Natural killer cell treated with Interleukin-12 subunit alpha and Interleukin-12 subunit beta and Interleukin-15 and Interleukin-18, amount 100 ng/mL, for 72 hours (primary cell): ENCODE data around the gene LBP. TPM values are rescaled to one million over a fixed set of nuclear protein-coding genes. Genes with fewer than 3 reads are reported as not detected.

Experiments used
- ATAC-seq, 2 donors: fragments of 150-1000 bp; cut with Tn5 transposase in 1 of 2; sonication (Bioruptor Pico), chemical (Tn5 transposase) in 1 of 2; 2 replicates each; pipeline ENCODE4 v1.10.0; 2021
- DNase-seq: peaks from one replicate; pipeline ENCODE4 v3.0.0; 2022; ENCODE audit warnings: low spot score
- H3K27ac Mint-ChIP-seq, 2 donors: 1 replicate in 1 of 2; 2 replicates in 1 of 2; pipeline ENCODE4 v1.8.0; 2022; ENCODE audit warnings: mixed read lengths in 2 of 2, mild to moderate bottlenecking in 1 of 2, moderate library complexity in 1 of 2
- H3K27me3 Mint-ChIP-seq, 2 donors: 1 replicate in 1 of 2; 2 replicates in 1 of 2; pipeline ENCODE4 v1.8.0; 2022; ENCODE audit warnings: mixed read lengths in 2 of 2
- H3K36me3 Mint-ChIP-seq: one replicate; pipeline ENCODE4 v1.8.0; 2022; ENCODE audit warnings: mixed read lengths
- H3K4me1 Mint-ChIP-seq, 2 donors: 1 replicate in 1 of 2; 2 replicates in 1 of 2; pipeline ENCODE4 v1.8.0; 2022; ENCODE audit warnings: low read depth in 2 of 2, mixed read lengths in 2 of 2, mild to moderate bottlenecking in 1 of 2
- H3K4me3 Mint-ChIP-seq: one replicate; pipeline ENCODE4 v1.8.0; 2022; ENCODE audit warnings: mixed read lengths
- H3K9me3 Mint-ChIP-seq: 2 replicates; pipeline ENCODE4 v1.8.0; 2022; ENCODE audit warnings: mixed read lengths
- total RNA-seq, 2 donors: library from RNA; stranded (reverse); gene quantifications; one replicate each; pipeline ENCODE4 v1.2.3, GENCODE V29; 2022

The LBP gene, protein sequence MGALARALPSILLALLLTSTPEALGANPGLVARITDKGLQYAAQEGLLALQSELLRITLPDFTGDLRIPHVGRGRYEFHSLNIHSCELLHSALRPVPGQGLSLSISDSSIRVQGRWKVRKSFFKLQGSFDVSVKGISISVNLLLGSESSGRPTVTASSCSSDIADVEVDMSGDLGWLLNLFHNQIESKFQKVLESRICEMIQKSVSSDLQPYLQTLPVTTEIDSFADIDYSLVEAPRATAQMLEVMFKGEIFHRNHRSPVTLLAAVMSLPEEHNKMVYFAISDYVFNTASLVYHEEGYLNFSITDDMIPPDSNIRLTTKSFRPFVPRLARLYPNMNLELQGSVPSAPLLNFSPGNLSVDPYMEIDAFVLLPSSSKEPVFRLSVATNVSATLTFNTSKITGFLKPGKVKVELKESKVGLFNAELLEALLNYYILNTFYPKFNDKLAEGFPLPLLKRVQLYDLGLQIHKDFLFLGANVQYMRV
- not detected for total RNA-seq

DNA sequence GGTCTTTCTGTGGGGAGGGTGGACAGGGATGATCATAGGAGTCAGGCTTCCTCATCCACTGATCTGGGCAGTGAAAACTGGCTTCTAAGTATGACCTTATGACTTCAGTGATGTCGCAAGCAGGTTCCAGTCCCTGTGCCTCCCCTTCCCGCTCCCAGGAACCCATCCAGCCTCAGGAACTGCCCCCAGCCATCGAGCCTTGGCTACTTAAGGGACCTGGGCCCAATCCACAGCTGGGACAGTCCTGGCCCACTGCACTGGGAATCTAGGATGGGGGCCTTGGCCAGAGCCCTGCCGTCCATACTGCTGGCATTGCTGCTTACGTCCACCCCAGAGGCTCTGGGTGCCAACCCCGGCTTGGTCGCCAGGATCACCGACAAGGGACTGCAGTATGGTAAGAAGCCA lies at the start of gene LBP:
Gene LBP, plus strand, starts transcription at position 236 of the 405 bp plus-strand sequence. Its CDS starts 35 bp downstream, at position 271.
- DNase-seq (peak; percentile 25), ATAC-seq (no peak)
- no peak within 1 kb of the TSS for H3K27ac Mint-ChIP-seq
- H3K4me1 Mint-ChIP-seq = no peaks in the 10 kb centered on the region
- H3K27me3 Mint-ChIP-seq = peaks cover 0 to 6% of the 10 kb centered on the region in 2 donors
- no peaks in the 10 kb centered on the region for H3K36me3 Mint-ChIP-seq
- no peaks in the 10 kb centered on the region for H3K9me3 Mint-ChIP-seq
- no peak within 1 kb of the TSS for H3K4me3 Mint-ChIP-seq

DNA sequence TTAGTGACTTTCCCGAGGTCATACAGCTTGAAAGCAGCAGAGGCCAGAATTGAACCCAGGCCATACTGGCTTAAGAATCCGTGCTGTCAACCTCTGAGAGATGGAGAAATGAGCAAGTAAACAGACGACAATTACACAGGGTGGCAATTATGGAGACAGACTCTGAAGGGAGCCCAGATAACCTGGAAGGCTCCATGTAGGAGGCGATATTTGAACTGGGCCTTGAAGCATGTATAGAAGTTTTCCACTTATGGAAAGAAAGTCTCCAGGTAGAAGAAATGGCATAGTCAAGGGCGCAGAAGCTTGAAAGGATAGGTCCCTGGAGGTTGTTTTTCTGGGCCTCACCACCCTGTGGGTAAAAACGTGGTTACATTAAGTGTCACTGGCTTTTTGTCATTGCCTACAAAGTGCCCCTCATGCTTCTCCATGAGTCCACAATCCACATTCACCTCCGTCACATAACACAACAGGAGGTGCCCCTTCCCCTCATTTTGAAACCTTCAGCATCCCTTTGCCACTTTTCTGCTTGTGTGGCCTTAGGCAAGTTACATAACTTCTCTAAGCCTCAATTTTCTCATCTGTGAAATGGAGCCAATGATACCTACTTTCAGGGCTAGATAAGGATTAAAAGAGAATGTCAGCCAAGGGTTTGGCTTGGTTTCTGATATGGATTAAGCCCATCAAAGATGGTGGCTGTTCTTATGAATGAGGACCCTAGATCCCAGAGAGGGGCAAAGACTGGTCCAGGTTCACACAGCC lies 48.2 kb upstream of the LBP start:
- Mint-ChIP-seq H3K27me3 (peaks cover 21 to 34% of the 10 kb centered on the region in 2 donors), H3K4me3 (no peak overlapping the region), H3K36me3 (no peaks in the 10 kb centered on the region), H3K27ac (no peak overlapping the region), H3K9me3 (no peaks in the 10 kb centered on the region), H3K4me1 (peaks cover 2% of the 10 kb centered on the region in 2 donors)
- DNase-seq (no peak), ATAC-seq (no peak)

DNA sequence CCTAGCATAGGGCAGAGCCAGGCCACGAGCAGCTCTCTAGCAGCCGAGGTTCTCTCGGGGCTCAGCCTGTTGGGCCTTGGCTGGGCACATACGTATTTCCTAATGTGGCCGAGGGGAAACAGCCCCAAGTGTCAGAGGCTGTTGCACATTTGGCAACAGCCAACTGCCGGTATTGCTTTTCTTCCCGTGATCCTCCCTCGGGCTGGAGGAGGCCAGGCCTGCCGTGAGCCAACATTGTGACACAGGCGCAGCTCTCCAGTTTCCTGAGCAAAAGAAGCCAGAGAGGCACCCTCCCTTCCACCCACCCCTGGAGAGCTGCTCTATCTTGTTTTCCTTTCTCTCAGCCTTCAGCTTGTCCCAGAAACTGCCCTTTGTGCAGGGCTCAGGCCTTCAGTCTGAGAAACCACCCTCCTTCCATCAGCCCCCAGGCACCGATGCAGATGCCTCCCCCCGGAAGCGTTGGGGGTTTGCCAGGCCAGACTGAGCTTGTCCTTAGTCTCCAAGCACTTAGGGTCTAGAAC lies 47.5 kb upstream of the LBP start:
- H3K4me1 Mint-ChIP-seq = peaks cover 8 to 9% of the 10 kb centered on the region in 2 donors
- no peak overlapping the region for H3K4me3 Mint-ChIP-seq
- H3K9me3 Mint-ChIP-seq = no peaks in the 10 kb centered on the region
- peaks cover 26 to 35% of the 10 kb centered on the region in 2 donors for H3K27me3 Mint-ChIP-seq
- no peaks in the 10 kb centered on the region for H3K36me3 Mint-ChIP-seq
- no peak for ATAC-seq
- no peak for DNase-seq
- no peak overlapping the region for H3K27ac Mint-ChIP-seq

DNA sequence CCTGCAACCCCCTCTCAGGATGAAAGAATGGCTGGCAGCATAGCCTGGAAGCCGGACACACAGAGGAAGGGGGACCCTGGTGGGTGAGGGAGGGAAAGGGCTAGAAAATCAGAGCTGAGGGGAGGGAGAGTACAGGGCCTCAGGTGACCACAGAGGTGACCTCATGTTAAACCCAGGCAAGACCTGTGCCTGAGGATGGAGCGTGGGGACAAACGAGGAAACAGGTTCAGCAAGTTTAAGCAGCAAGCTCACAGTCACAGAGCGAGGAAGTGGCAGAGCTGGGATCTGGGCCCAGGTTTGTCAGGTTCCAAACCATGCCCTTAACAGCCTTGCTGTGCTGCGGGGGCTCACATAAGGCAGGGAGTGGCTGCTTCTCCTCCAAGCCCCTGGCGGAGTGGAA lies 46.3 kb upstream of the LBP start:
- ATAC-seq (no peak), DNase-seq (no peak)
- Mint-ChIP-seq H3K9me3 (no peaks in the 10 kb centered on the region), H3K27ac (no peak overlapping the region), H3K4me1 (peaks cover 17 to 19% of the 10 kb centered on the region in 2 donors), H3K36me3 (no peaks in the 10 kb centered on the region), H3K4me3 (no peak overlapping the region), H3K27me3 (peaks cover 35 to 36% of the 10 kb centered on the region in 2 donors)

DNA sequence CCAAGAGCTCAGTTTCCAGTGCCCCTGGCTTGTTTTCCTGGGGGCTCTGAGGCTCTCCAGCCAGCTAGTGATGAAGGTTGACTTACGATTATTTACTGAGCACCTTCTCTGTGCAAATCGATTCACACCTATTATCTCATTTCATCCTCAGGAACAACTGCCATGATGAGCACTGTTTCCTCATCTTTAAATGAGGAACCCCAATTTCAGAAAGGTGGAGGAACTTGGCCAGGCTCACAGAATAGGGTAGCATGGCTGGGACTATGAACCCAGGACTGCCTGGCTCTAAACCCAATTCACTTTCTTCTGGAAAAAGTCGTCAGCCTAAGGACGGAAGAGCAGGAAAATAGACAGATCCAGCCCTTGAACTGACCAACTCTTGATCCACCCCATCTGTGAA lies 45.8 kb upstream of the LBP start:
- Mint-ChIP-seq H3K27me3 (peaks cover 36 to 38% of the 10 kb centered on the region in 2 donors), H3K27ac (no peak overlapping the region), H3K4me3 (no peak overlapping the region), H3K36me3 (no peaks in the 10 kb centered on the region), H3K4me1 (peaks cover 17 to 20% of the 10 kb centered on the region in 2 donors), H3K9me3 (no peaks in the 10 kb centered on the region)
- no peak for ATAC-seq
- DNase-seq = no peak

DNA sequence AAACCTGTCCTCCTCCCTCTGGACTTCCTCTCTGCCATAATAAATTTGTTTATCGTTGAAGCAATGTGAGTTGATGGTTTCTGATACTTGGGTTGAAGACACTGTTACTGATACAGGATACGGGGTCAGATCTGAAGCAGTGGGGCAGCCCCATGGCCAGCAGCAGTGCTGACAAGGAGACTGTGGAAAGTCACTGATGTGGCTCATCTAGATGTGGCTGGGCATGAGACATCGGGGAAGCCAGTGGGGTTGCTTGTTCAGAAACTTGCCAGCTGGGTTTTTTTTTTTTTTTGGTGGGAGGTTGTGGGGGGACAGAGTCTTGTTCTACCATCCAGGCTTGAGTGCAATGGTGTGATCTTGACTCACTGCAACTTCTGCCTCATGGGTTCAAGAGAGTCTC lies 45.0 kb upstream of the LBP start:
- ATAC-seq (no peak), DNase-seq (no peak)
- Mint-ChIP-seq H3K36me3 (no peaks in the 10 kb centered on the region), H3K27ac (no peak overlapping the region), H3K4me3 (no peak overlapping the region), H3K9me3 (no peaks in the 10 kb centered on the region), H3K4me1 (peaks cover 18 to 20% of the 10 kb centered on the region in 2 donors), H3K27me3 (peaks cover 40 to 44% of the 10 kb centered on the region in 2 donors)

DNA sequence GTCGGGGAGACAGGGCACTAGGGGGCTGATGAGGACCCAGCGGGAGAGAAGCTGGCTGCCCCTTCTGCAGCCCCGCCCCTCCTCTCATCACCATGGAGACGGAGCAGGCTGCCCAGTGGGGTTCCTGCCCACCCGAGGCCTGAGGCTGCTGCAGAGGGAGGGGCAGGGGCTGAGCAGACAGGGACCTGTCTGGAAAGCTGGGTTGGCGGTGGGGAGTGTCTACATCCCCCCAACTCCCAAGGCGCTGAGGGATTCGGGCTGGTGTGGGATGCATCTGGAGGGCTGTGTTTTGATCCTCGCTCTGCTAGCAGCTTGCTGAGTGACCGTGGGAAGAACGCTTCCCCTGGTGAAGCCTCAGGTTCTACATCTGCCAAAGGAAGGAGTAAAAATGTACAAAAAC lies 43.5 kb upstream of the LBP start:
- Mint-ChIP-seq H3K27me3 (peaks cover 44 to 49% of the 10 kb centered on the region in 2 donors), H3K4me1 (peaks cover 20 to 21% of the 10 kb centered on the region in 2 donors), H3K4me3 (no peak overlapping the region), H3K27ac (no peak overlapping the region), H3K36me3 (no peaks in the 10 kb centered on the region), H3K9me3 (no peaks in the 10 kb centered on the region)
- DNase-seq (no peak), ATAC-seq (no peak)

DNA sequence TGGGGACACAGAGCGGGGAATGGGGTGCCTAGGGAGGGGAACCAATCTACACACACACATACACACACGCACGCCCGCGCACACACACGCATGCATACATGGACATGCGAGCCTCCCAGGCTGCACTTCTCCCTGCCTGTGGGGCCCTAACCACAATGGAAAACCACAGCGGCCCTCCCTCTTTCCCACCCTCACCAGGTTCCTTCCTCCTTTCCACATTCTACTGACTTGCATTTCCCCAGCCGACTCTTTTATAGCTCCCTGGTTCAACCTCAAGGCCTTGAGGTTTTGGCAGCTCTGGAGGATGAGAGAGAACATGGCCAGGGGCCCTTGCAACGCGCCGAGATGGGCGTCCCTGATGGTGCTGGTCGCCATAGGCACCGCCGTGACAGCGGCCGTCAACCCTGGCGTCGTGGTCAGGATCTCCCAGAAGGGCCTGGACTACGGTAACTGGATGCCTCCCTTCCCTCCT lies 42.3 kb upstream of the LBP start, which contains the start of gene BPI:
Gene BPI, plus strand, starts transcription at position 249 of the 472 bp plus-strand sequence. Its CDS starts 68 bp downstream, at position 317.
- no peaks in the 10 kb centered on the region for H3K36me3 Mint-ChIP-seq
- H3K4me1 Mint-ChIP-seq = peaks cover 20 to 21% of the 10 kb centered on the region in 2 donors
- H3K4me3 Mint-ChIP-seq = no peak within 1 kb of the TSS
- no peaks in the 10 kb centered on the region for H3K9me3 Mint-ChIP-seq
- ATAC-seq (peak; percentile 31 to 51), DNase-seq (no peak)
- H3K27me3 Mint-ChIP-seq = peaks cover 44 to 49% of the 10 kb centered on the region in 2 donors
- no peak within 1 kb of the TSS for H3K27ac Mint-ChIP-seq

DNA sequence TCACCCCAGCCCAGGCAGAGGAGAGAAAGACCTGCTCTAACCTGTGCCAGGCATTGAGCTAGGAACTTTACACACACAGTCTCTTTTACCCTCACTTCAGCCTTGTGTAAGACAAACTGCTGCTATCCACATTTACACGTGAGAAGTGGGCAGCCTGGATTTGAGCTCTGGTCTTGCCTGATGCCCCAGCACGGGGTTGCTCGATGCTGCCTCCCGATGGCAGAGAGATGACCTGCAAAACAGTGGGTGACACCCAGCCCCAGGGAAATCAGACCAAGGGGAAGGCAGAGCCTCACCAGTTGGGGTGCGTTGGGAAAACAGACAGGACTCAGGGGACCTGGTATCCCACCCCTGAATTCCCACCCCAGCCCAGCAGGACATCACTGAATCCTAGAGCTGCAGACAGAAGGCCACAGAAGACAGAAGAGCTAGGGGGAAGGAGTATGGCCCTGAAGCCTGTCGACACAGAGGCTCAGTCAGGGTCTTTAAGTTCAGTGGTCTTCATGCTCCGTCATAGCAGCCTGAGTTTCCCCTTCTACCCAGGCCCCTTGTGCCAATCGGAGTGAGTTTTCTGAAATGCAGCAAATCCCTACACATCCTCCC lies 41.3 kb upstream of the LBP start:
- DNase-seq = no peak
- peaks cover 20 to 21% of the 10 kb centered on the region in 2 donors for H3K4me1 Mint-ChIP-seq
- H3K27ac Mint-ChIP-seq = no peak overlapping the region
- peaks cover 42 to 49% of the 10 kb centered on the region in 2 donors for H3K27me3 Mint-ChIP-seq
- ATAC-seq = peak in 1 of 2 donors; percentile 25
- no peak overlapping the region for H3K4me3 Mint-ChIP-seq
- no peaks in the 10 kb centered on the region for H3K9me3 Mint-ChIP-seq
- H3K36me3 Mint-ChIP-seq = no peaks in the 10 kb centered on the region

DNA sequence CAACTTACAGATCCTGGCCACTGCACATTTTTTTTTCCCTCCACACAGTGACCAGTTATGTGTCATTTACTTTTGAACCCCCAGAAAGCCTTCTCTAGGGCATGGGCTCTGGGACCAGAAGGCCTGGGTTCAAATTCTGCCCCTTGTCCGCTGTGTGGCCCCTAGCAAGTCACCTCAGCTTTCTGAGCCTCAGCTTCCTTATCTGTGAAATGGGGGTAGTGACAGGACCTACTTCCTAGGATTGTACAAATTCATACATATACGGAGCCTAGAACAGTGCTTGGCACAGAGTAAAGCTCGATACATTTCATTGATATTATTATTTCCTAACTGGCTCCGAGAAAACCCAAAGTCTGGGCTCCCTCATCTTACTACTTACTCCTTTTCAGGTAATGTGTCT lies 40.7 kb upstream of the LBP start:
- Mint-ChIP-seq H3K4me1 (peaks cover 20 to 21% of the 10 kb centered on the region in 2 donors), H3K27me3 (peaks cover 39 to 49% of the 10 kb centered on the region in 2 donors), H3K4me3 (no peak overlapping the region), H3K9me3 (no peaks in the 10 kb centered on the region), H3K27ac (no peak overlapping the region), H3K36me3 (no peaks in the 10 kb centered on the region)
- ATAC-seq (no peak), DNase-seq (no peak)

DNA sequence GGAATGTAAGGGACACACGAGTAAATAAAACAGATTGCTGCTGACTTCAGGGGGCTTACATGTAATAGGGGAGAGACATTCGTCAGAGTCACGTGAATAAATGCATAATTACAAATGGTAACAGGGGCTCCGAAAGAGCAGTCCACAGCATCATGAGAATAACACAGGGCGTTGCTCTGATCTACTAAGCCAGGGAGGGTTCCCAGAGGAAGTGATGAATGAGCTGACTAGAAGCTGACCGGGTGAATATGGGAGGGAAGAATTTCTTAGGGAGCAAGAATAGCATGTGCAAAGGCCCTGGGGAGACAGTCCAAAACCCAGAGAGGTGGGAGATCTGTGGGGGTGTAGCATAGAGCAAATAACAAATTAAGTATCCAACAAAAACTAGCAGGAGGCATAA lies 39.9 kb upstream of the LBP start:
- DNase-seq = no peak
- ATAC-seq = no peak
- no peak overlapping the region for H3K4me3 Mint-ChIP-seq
- H3K9me3 Mint-ChIP-seq = no peaks in the 10 kb centered on the region
- no peak overlapping the region for H3K27ac Mint-ChIP-seq
- no peaks in the 10 kb centered on the region for H3K36me3 Mint-ChIP-seq
- peaks cover 20 to 21% of the 10 kb centered on the region in 2 donors for H3K4me1 Mint-ChIP-seq
- peaks cover 42 to 49% of the 10 kb centered on the region in 2 donors for H3K27me3 Mint-ChIP-seq

DNA sequence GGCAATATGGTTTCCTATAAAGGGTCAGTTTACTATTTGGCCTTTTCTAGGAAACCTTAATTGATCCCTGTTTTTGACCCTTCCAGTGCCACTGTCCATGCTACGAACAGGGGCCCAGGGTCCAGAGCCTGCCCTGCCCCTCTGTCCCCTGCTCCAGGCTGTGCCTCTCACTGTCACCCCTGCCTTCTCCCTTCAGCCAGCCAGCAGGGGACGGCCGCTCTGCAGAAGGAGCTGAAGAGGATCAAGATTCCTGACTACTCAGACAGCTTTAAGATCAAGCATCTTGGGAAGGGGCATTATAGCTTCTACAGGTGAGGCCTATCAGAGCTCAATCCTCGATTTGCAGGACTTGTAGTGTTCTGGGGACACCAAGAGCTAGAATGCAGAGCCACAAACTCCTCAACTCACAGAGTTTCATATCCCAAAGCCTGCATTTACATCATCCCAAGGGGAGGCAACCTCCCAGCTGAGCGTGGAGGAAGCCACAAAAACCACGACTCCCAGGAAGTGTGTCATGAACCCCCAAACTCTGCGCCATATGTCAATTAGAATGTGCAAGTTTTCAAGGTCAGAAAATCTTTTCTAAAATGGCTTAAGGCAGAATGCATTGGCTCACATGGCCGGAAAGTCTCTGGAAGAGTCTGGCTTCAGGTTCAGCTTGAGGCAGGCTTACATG lies 38.8 kb upstream of the LBP start:
- ATAC-seq (no peak), DNase-seq (no peak)
- H3K4me3 Mint-ChIP-seq = no peak overlapping the region
- H3K27ac Mint-ChIP-seq = no peak overlapping the region
- no peaks in the 10 kb centered on the region for H3K9me3 Mint-ChIP-seq
- no peaks in the 10 kb centered on the region for H3K36me3 Mint-ChIP-seq
- H3K27me3 Mint-ChIP-seq = peaks cover 38 to 43% of the 10 kb centered on the region in 2 donors
- H3K4me1 Mint-ChIP-seq = peaks cover 20 to 21% of the 10 kb centered on the region in 2 donors

DNA sequence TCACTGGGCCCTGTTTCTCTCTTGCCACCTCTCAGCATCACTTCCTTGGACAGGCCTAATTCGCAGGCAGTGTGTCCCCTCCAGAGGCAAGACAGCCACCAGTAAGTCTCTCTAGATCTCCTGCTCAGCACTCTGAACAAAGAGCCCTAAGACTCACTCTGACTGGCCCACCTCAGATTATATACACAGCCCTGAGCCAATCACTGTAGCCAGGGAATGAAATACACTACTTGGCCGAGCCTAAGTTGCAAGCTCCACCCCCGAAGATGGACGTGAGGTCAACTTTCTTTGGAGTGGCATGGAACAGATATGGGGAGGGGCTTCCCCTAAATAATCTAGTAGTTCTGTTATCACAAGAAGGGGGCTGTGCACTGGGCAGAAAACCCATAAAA lies 38.2 kb upstream of the LBP start:
- no peak overlapping the region for H3K4me3 Mint-ChIP-seq
- ATAC-seq (no peak), DNase-seq (no peak)
- peaks cover 19% of the 10 kb centered on the region in 2 donors for H3K4me1 Mint-ChIP-seq
- H3K27me3 Mint-ChIP-seq = peaks cover 34 to 38% of the 10 kb centered on the region in 2 donors
- H3K36me3 Mint-ChIP-seq = no peaks in the 10 kb centered on the region
- no peaks in the 10 kb centered on the region for H3K9me3 Mint-ChIP-seq
- no peak overlapping the region for H3K27ac Mint-ChIP-seq
